Choroid plexus epithelial cell (primary cell): ENCODE data around the gene ZFAND5.
A peak's percentile ranks its signal among the peaks of the same experiment; 100 is the strongest.

ENCODE experiments used
- DNase-seq: peaks from one replicate; pipeline ENCODE4 v3.0.0-alpha.2; 2010; ENCODE audit warnings: low read depth
- H3K4me3 ChIP-seq: 2 replicates; pipeline ENCODE4 v1.5.1; 2011; ENCODE audit warnings: low read depth, mild to moderate bottlenecking, control low read depth, low read length, moderate library complexity
- CTCF ChIP-seq: conservative IDR thresholded peaks from 2 replicates; pipeline ENCODE4 v1.5.1; 2011; ENCODE audit warnings: low read depth, mild to moderate bottlenecking, control low read depth, inconsistent platforms, low read length, moderate library complexity

ZFAND5 gene

GRCh38 chr9:72384710-72385485, 19.9 kb upstream of the ZFAND5 start:
- no peak for TF ChIP-seq CTCF
- no peak overlapping the region for H3K4me3 ChIP-seq
- DNase-seq: peak; percentile 22

GRCh38 chr9:72383978-72384709, 19.1 kb upstream of the ZFAND5 start:
- no peak overlapping the region for H3K4me3 ChIP-seq
- TF ChIP-seq CTCF: no peak
- DNase-seq: peak; percentile 86

GRCh38 chr9:72382405-72382804, 17.4 kb upstream of the ZFAND5 start:
- DNase-seq: peak; percentile 34
- H3K4me3 ChIP-seq: no peak overlapping the region
- no peak for TF ChIP-seq CTCF

GRCh38 chr9:72377041-72377440, 12.0 kb upstream of the ZFAND5 start:
- no peak for TF ChIP-seq CTCF
- no peak overlapping the region for H3K4me3 ChIP-seq
- DNase-seq: no peak

GRCh38 chr9:72371151-72371550, 6.1 kb upstream of the ZFAND5 start:
- peak; percentile 32 for DNase-seq
- TF ChIP-seq CTCF: no peak
- no peak overlapping the region for H3K4me3 ChIP-seq

- peak overlapping the region; percentile 60 for H3K4me3 ChIP-seq
- peak; percentile 27 for TF ChIP-seq CTCF
- DNase-seq: peak; percentile 95
Measured at GRCh38 chr9:72365525-72366256, 683 bp upstream of the ZFAND5 start.
